Activated B cell treated with CpG ODN at 0.5 μM for 24 hours (primary cell): ENCODE data around the gene PPP1CC. TPM values are rescaled to one million over a fixed set of nuclear protein-coding genes. Genes with fewer than 3 reads are reported as not detected.

Source experiments
- ATAC-seq: fragments of 200-7000 bp; cut with Tn5 transposase; one replicate; pipeline ENCODE4 v1.10.0; 2021; ENCODE audit warnings: low read depth, mild to moderate bottlenecking, moderate library complexity
- CTCF ChIA-PET: fragments of 350-600 bp; sonication (Branson Sonifier 250); formaldehyde crosslinking; loops from one replicate; lab custom pipeline; 2021; ENCODE audit warnings: antibody characterized with exemption; lab: Charles Lee
- POLR2A ChIA-PET: fragments of 350-600 bp; sonication (Branson Sonifier 250); formaldehyde crosslinking; loops from one replicate; lab custom pipeline; 2021; ENCODE audit warnings: antibody characterized with exemption; lab: Charles Lee
- DNase-seq: peaks from one replicate; pipeline ENCODE4 v3.0.0; 2022
- H3K27ac Mint-ChIP-seq: one replicate; pipeline ENCODE4 v1.8.0; 2020; ENCODE audit warnings: mixed read lengths
- H3K27me3 Mint-ChIP-seq: one replicate; pipeline ENCODE4 v1.8.0; 2021; ENCODE audit warnings: mixed read lengths
- H3K36me3 Mint-ChIP-seq: one replicate; pipeline ENCODE4 v1.8.0; 2021; ENCODE audit warnings: low read depth, mixed read lengths
- H3K4me1 Mint-ChIP-seq: one replicate; pipeline ENCODE4 v1.8.0; 2021; ENCODE audit warnings: mixed read lengths
- H3K4me3 Mint-ChIP-seq: one replicate; pipeline ENCODE4 v1.8.0; 2020; ENCODE audit warnings: mild to moderate bottlenecking, mixed read lengths
- H3K9me3 Mint-ChIP-seq: one replicate; pipeline ENCODE4 v1.8.0; 2020; ENCODE audit warnings: mixed read lengths
- CTCF ChIP-seq: fragments of 200-600 bp; IDR thresholded peaks from one replicate; pipeline ENCODE4 v1.8.0; 2022; ENCODE audit warnings: antibody characterized with exemption, mild to moderate bottlenecking
- intact Hi-C: fragments of 100-400 bp; cut with micrococcal nuclease; formaldehyde crosslinking; loops from one replicate; pipeline ENCODE4 v1.15.1; 2024
- total RNA-seq: library from RNA; stranded (reverse); gene quantifications from 2 replicates; pipeline ENCODE4 v1.2.3, GENCODE V29; 2022

PPP1CC gene
- total RNA-seq, 1 donor from 2014 or later = 148 TPM

GRCh38 chr12:110745542-110746284 is 3.0 kb upstream of the PPP1CC start:
- Mint-ChIP-seq H3K9me3 (no peaks in the 10 kb centered on the region), H3K4me1 (peaks cover 18% of the 10 kb centered on the region), H3K36me3 (peaks cover 14% of the 10 kb centered on the region), H3K4me3 (no peak overlapping the region), H3K27ac (peak overlapping the region; percentile 56), H3K27me3 (no peaks in the 10 kb centered on the region)
- ATAC-seq = no peak
- ChIA-PET POLR2A (interaction anchor here (0.6 kb wide), 1 partner anchor 295 kb away, joined by 3 read pairs; the partner anchor contains the start of gene ARPC3), CTCF (no interaction called here)
- TF ChIP-seq CTCF = no peak
- no peak for DNase-seq
- intact Hi-C loops = no loop called here

GRCh38 chr12:110744601-110745264 is 2.0 kb upstream of the PPP1CC start:
- DNase-seq (no peak), ATAC-seq (no peak)
- intact Hi-C loops = loop anchor here (5.0 kb wide), 1 partner anchor 277 kb away; the partner anchor contains the start of genes FAM216A and GPN3
- CTCF ChIA-PET = no interaction called here
- POLR2A ChIA-PET = no interaction called here
- Mint-ChIP-seq H3K27ac (peak overlapping the region; percentile 56), H3K9me3 (no peaks in the 10 kb centered on the region), H3K4me1 (peaks cover 27% of the 10 kb centered on the region), H3K36me3 (peaks cover 20% of the 10 kb centered on the region), H3K4me3 (no peak overlapping the region), H3K27me3 (no peaks in the 10 kb centered on the region)
- TF ChIP-seq CTCF = no peak

- peak overlapping the region; percentile 39 for H3K4me3 Mint-ChIP-seq
- ATAC-seq = no peak
- TF ChIP-seq CTCF = no peak
- H3K36me3 Mint-ChIP-seq = peaks cover 22% of the 10 kb centered on the region
- no peak overlapping the region for H3K27ac Mint-ChIP-seq
- CTCF ChIA-PET = no interaction called here
- POLR2A ChIA-PET = no interaction called here
- H3K4me1 Mint-ChIP-seq = peaks cover 32% of the 10 kb centered on the region
- no peaks in the 10 kb centered on the region for H3K9me3 Mint-ChIP-seq
- no peaks in the 10 kb centered on the region for H3K27me3 Mint-ChIP-seq
- DNase-seq = no peak
- intact Hi-C loops = loop anchor here (5.0 kb wide), 1 partner anchor 277 kb away; the partner anchor contains the start of genes FAM216A and GPN3
Observed at GRCh38 chr12:110744151-110744571, 1.5 kb upstream of the PPP1CC start.

- no peak for TF ChIP-seq CTCF
- H3K4me3 Mint-ChIP-seq = peak overlapping the region; percentile 98
- peaks cover 37% of the 10 kb centered on the region for H3K4me1 Mint-ChIP-seq
- H3K9me3 Mint-ChIP-seq = no peaks in the 10 kb centered on the region
- POLR2A ChIA-PET = interaction anchor here (0.7 to 3.0 kb wide), 6 partner anchors 11 to 129 kb away, joined by 3 to 23 read pairs (median 4); no protein-coding TSS in a partner anchor
- ATAC-seq = no peak
- no peak for DNase-seq
- H3K36me3 Mint-ChIP-seq = peaks cover 25% of the 10 kb centered on the region
- CTCF ChIA-PET = no interaction called here
- H3K27ac Mint-ChIP-seq = peak overlapping the region; percentile 86
- no peaks in the 10 kb centered on the region for H3K27me3 Mint-ChIP-seq
- intact Hi-C loops = loop anchor here (2.0 to 5.0 kb wide), 3 partner anchors 33 to 463 kb away; partner anchors contain the start of genes ATP2A2, FAM216A and GPN3
Observed at GRCh38 chr12:110743571-110744093, 941 bp upstream of the PPP1CC start.
